IPS-11a (cell line): ENCODE results near the gene UBE2J2.
"Not testable (repeated sequence)": the region's sequence is repeated elsewhere in the genome, so short reads cannot be mapped to it uniquely, and the experiment has no call there.

Experiments used
- H3K4me3 ChIP-seq: one replicate; pipeline ENCODE4 v1.5.1; 2013; ENCODE audit warnings: low read depth, low read length, control low read depth

UBE2J2 gene

GRCh38 chr1:1273512-1274298 lies at the start of gene UBE2J2:
TSS of gene UBE2J2 (minus strand) at chr1:1273854. CDS start at chr1:1267992, 5,862 bp downstream.
- H3K4me3 ChIP-seq, result peak within 1 kb of the TSS; percentile 73

DNA sequence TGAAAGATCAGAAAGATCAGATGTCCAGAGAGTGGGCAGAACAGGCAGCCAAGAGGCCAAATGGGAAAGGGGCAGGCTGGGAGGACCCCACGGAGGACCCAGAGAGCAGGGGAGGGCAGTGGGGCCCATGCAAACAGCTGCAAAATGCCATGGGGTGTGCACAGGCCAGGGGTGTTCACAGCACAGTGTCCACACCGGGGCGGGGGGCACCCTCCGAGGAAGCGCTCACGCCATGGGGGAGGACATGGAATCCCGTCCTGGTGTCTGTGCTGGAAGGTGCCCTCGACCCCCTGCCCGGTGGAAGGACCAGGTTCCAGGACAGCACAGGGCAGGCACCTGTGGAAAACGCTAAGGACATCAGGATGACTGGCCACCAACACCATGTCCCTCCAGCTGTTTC lies 49.3 kb upstream of the UBE2J2 start:
- H3K4me3 ChIP-seq, result no peak overlapping the region

DNA sequence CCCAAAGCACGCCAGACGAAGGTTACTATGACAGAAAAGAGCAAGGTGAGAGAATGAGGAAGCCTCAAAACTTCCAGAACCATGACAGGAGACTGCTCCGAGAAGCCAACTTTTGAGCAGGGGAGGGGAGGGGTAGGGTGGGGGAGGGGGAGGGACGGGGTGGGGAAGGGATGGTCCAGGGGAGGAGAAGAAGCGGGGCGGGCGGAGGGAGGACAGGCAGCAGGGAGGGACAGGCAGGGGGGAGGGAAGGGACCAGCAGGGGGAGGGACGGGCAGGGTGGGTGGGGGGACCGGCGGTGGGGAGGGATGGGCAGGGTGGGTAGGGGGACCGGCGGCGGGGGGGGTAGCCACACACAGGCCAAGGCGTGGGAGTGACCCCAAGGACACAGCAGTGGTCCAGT lies 48.8 kb upstream of the UBE2J2 start:
- H3K4me3 ChIP-seq, result no peak overlapping the region

- H3K4me3 ChIP-seq, result no peak overlapping the region
Measured at GRCh38 chr1:1321477-1321876, 47.8 kb upstream of the UBE2J2 start.

- H3K4me3 ChIP-seq, result no peak overlapping the region
Measured at GRCh38 chr1:1320666-1321448, 47.2 kb upstream of the UBE2J2 start.

- H3K4me3 ChIP-seq, result no peak overlapping the region
Measured at GRCh38 chr1:1319646-1319941, 45.9 kb upstream of the UBE2J2 start.

- H3K4me3 ChIP-seq, result no peak overlapping the region
Measured at GRCh38 chr1:1318777-1319645, 45.4 kb upstream of the UBE2J2 start.

GRCh38 chr1:1318131-1318652 lies 44.5 kb upstream of the UBE2J2 start:
- no peak overlapping the region for H3K4me3 ChIP-seq

DNA sequence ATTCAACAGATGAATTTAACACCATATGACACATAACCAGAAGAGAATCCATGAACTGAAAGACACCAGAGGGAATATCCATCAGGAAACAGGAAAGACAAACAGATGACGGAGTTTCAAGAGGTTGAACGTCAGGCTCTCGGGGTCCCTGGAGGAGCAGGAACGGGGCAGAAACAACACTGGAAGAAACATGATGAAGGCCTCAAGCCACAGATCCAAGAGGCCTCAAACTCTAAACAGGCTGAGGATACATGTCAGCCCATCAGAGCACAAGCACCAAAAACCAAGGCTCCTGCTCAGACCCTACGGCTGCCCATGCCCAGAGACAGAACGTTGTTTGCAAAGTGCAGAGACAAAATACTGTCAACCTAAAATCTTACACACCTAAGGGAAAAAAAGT lies 43.8 kb upstream of the UBE2J2 start:
- no peak overlapping the region for H3K4me3 ChIP-seq

DNA sequence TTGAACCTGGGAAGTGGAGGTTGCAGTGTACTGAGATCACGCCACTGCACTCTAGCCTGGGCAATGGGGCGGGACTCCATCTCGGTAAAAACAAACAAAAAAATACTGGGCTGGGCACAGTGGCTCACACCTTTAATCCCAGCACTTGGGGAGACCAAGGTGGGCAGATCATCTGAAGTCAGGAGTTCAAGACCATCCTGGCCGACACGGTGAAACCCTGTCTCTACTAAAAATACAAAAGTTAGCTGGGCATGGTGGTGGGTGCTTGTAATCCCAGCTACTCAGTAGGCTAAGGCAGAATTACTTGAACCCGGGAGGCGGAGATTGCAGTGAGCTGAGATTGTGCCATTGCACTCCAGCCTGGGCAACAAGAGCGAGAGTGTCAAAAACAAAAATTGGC lies 42.5 kb upstream of the UBE2J2 start:
- not testable (repeated sequence) for H3K4me3 ChIP-seq

- no peak overlapping the region for H3K4me3 ChIP-seq
Measured at GRCh38 chr1:1315435-1315954, 41.8 kb upstream of the UBE2J2 start.

- no peak overlapping the region for H3K4me3 ChIP-seq
Measured at GRCh38 chr1:1314678-1315335, 41.2 kb upstream of the UBE2J2 start.

DNA sequence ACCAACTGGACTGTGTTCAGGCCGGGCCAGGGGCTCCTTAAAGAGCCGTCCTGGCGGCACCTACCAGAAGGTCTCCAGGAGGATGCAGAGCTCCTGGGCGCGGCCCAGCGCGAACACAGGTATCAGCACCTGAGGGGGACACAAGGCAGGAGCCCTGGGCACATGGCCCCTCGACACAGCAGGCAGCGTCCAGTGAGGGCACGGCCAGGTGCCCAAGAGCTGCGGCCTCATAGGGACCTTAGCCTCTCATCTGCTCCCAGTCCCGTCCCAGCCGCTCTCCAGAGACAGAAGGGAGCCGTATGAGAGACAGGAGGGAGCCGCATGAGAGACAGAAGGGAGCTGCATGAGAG lies 40.6 kb upstream of the UBE2J2 start:
- no peak overlapping the region for H3K4me3 ChIP-seq

GRCh38 chr1:1313500-1314236 lies 40.0 kb upstream of the UBE2J2 start:
- no peak overlapping the region for H3K4me3 ChIP-seq

DNA sequence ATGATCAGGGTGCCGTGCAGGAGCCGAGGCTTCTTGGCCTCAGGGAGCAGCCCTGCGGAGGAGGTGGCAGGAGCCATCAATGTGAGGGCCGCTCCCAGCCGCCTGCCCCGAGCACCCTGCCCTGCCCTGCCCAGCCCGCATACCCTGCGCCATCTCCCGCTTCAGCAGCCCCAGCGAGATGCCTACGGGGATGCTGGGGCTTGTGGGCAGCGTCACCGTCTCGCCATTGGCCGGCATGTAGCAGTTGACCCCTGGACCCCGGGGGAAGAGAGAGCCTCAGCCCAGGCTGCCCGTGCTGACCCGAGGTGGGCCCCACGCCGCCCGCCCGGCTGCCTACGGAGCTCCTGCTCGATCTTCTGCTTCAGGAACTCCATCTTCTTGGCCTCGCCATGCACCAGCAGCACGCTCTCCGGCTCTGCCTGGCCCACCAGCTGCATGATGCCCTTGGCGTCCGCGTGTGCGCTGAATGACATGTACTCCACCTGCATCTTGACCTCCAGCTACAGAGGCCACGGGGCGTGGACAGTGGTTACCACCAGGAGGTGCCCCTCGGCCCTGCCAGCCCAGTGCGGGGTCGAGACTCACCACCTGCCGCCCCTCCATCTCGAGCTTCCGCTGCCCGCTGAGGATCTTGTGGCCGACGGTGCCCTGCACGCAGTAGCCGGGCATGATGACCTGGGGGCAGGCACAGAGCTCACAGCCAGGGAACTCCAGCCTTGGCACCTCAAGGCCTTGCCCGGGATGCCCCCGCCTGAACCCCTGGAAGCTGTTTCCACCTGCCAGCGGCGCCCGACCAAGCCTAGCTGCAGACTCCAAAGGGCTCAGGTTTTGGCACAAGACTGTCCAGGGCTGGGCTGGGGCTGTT lies 39.0 kb upstream of the UBE2J2 start:
- no peak overlapping the region for H3K4me3 ChIP-seq

- no peak overlapping the region for H3K4me3 ChIP-seq
Measured at GRCh38 chr1:1311107-1312104, 37.8 kb upstream of the UBE2J2 start.

DNA sequence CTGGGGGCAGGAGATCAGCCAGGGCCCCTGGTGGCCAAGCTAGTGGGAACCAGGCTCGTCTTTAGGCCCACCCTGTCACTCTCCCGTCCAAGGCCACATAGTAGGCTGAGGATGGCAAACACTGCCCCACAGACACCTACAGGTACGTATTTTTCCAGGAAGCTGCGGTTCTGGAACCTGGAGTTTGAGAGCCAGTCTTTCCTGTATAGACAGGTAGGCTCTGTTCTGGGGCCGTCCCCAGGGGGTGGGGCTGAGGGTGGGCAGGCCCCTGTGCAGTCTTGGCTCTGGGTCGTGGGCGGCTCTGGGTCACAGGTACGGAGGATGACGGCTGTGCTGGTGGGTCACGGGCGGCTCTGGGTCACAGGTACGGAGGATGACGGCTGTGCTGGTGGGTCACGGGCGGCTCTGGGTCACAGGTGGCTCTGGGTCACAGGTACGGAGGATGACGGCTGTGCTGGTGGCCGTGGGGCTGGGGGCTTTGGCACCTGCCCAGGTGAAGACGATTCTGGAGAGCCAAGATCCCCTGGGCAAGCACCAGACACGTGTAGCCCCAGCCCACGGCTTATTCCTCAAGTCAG lies 36.9 kb upstream of the UBE2J2 start:
- H3K4me3 ChIP-seq, result no peak overlapping the region

- H3K4me3 ChIP-seq, result no peak overlapping the region
Measured at GRCh38 chr1:1310109-1310385, 36.4 kb upstream of the UBE2J2 start.
